GM18498 (cell line): Measurements from ENCODE around the gene SPON2.

Source experiments
- ATAC-seq: cut with Tn5 transposase; IDR thresholded peaks from one replicate; pipeline ENCODE4 v1.9.1; 2021; ENCODE audit warnings: mild to moderate bottlenecking, moderate library complexity; ENCODE audit not compliant: unreplicated experiment

The SPON2 gene

DNA sequence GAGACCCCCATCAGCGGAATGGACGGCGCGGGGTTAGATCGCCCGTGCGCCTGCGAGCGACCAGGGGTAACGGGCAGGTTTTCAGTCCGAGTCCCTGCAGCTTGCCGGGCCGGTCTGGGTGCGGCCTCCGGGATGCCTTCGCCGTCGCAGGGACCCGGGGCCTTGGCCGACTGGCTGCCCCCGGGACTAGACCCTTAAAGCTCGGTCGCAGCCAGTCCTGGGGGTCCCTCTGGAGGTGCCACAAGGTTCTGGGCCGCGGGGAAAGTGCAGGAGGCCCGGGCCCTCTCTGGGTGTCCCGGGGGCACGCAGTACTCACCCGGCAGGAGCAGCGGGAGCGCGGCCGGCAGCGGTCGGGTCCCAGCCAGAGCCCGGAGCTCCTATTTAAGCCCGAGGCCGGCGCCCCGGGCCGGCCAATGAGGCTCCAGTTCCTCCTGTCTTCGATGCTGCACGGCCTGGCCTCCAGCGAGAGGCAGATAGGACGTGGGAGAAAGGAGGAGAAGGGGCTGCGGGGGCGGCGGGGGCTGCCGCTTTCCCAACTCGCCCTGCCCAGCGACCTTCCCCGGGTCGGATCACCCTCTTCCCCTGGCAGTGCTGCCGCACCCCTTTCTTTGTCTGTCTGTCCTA, at the start of gene SPON2:
Gene SPON2, minus strand, starts transcription at position 356 of the 624 bp plus-strand sequence.
- no peak for ATAC-seq

DNA sequence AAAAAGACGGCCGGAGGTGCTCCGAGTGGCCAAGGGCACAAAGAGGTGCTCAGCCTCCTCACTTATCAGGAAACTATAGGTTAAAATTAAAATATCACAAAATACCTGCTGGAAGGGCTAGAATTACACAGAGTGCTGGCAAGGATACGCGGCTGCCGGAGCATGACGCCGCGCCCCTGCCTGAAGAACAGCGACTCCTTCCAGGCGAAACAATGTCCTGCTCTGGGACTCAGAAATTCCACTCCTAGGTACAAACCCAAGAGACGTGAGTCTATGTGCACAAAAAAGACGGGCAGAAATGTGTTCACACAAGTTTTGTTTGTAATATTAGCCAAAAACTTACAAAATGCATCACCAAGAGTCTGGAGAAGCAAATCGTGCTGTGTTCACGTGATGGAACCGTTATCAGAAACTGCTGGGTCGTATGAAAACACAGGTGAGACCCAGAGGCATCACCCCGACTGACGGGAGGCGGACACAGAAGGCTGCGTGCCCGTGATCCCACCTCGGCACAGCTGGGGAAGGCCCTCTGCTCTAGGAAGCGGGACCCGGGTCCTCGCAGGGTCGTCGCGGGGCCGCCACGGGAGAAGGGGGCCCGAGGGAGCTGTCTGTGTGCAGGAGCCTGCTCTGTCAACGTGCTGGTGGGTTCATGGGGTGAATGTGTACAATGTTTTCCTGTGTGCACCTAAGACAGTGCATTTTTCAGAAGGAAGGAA, 48.9 kb upstream of the SPON2 start:
- ATAC-seq = no peak

DNA sequence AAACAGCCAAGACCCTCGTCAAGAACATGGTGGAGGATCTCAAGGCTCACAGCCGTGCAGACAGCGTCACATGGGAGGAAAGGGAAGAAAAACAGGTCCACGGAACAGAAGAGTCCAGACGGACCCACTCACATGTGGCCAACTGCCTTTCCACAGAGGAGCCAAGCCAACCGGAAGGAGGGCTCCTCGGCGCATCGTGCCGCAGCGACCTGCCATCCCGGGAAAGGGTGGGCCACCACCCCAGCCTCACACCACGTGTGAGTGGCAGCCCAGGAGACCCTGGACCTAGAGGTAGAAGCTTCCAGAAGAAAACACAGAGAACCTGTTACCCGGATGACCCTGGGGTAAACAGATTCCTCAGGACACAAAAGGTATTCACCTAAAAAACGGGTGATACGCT, 48.2 kb upstream of the SPON2 start:
- ATAC-seq = no peak

DNA sequence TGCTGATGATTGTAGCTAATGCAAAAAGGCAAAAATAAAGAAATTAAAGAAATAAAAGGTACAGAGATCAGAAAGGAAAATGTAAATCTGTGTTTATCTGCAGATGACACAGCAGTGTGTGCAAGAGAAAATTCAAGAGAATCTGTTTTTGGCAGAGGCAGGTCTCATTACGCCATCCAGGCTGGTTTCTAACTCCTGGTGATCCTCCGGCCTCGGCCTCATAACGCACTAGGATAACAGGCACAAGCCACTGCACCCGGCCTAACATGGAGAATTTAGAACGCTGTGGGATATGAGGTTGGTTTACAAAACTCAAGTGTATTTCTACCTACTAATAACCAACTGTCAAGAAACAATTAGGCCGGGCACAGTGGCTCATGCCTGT, 47.2 kb upstream of the SPON2 start:
- no peak for ATAC-seq

GRCh38 chr4:1218634-1219565, 46.5 kb upstream of the SPON2 start:
- peak; percentile 76 for ATAC-seq

DNA sequence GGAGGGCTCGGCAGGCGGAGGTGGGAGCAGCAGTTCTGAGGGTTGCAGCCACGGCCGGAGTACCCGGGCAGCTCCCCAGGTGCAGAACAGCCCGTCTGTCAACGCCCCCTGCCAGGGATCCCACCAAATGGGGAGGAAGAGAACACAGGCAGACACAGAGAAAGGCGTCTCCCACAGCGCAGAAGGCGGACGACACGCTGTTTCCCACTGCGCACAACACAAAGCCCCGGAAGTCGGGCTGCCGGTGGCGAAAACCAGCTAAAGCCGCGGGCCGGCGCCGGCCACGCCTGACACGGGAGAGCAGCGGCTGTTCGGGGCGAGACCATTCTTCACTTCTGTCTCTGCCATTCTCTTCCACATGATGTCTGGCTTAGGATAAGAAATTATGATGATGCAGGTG, 45.0 kb upstream of the SPON2 start:
- ATAC-seq = no peak

DNA sequence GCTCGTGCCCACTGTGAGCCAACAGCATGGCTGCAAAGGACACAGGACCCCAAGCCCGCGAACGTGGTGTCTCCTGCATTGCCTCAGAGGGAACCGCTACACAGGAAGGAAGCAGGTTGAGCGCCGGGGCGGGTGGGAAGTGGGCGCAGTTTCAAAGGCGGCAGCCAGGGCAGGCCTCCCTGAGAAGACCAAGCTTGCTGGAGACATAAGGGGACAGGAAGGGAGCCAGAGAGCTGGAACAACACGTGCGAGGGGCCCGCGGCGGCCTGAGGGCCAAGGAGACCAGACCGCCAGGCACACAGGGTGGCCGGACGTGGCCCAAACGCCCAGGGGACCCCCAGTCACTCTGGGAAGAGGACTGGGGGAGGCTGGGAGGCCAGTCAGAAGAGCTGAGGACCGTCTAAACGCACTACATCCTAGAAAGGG, 44.5 kb upstream of the SPON2 start:
- peak; percentile 28 for ATAC-seq

DNA sequence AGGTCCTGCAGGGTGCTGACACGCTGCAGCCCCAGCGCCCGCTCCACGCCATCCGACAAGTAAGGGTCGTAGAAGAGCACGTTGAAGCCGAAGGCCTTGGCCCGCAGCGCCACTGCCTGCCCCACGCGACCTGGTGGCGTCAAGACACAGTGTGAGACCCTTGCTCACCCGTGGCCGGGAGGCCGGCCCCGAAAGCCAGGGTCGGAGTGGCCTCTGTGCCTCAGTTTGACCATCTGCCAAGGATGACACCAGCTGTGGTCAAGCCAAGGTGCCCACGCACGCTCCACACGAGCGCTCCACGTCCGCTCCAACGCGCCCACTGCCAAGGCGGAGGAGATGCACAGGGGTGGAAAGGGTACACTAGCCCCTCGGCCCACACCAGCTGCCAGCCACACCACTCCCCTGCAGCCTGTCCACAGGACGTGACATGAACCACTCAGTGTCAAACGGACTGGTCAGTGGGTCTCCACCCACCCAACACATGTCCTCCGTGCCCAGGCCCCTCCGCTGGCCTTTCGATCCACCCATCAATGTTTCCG, 43.8 kb upstream of the SPON2 start:
- no peak for ATAC-seq

- no peak for ATAC-seq
Measured at GRCh38 chr4:1215141-1216075, 43.0 kb upstream of the SPON2 start.

DNA sequence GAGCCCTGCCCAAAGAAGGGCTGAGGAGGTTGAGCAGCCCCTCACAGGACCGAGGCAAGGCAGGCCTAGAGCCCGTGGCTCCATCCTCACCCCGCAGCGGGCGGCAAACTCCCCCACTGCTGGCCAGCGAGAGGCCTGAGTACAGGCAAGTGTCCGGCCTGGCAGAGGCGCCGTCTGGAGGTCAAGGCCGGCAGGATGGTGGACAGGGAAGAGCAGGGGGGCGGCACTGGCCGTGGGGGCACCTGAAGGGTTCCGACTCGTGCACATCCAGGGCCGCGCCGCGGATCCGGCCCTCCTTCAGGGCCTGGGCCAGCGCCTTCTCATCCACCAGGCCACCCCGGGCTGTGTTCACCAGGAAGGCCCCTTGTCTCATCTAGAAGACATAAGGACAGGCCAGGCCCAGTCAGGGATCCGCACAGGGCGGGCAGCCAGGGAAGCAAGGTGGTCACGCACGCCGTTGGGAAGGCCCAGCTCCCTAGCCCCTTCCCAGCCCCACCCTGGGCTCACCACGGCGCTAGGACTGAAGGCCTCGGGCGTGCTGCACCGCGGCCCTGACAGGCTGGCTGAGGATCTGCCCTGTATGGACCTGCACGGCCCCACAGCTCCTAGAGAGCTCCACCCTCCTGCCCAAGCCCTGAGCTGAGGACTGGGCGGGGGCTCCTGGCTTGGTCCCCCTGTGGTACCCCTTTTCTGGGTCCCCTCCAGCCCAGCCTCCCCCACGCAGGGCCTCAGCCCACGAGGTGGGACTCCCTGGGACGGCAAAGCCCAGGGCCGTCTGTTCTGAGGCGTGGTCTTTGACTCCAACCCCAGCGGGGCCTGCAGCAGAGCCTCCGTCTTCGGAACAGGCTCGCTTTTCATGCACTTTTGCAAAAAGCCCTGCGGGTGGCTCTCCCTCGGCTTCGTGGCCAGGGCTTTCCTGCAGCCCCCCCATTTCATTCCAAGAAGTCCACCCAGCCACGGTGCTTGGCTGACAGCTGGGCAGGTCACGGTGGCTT, 42.0 kb upstream of the SPON2 start:
- no peak for ATAC-seq

GRCh38 chr4:1213336-1213995, 41.1 kb upstream of the SPON2 start:
- no peak for ATAC-seq

GRCh38 chr4:1212546-1213335, 40.4 kb upstream of the SPON2 start:
- ATAC-seq = no peak

DNA sequence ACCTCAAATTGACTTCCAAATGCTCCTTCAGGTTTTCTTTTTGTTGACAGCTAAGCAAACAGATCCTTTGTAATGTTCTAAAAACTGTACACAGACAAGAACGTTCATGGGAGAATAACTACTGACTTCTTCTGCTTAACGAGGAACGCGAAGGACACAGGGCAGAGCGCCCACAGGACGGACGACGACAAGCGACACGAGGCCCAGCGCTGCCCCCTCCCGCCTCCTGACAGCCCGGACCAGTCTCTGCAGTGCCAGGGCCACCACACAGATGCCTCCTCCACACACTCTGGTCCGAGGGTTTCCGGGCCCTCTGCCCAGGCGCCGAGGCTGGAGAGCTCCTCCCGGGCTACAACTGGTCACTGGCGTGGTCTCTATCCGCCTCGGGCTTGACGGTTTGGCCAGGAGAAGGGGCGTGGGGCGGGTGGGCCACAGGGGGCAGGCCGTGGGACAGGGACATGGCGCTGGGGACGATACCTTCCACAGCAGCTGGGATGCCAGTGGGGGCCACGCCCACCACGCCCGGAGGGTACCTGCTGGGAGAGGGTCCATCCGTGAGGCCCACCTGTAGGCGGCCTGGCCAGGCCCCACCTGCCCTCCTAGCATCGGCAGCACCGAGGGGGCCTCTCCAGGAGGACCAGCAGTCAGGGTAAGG, 39.6 kb upstream of the SPON2 start:
- ATAC-seq = no peak

- no peak for ATAC-seq
Measured at GRCh38 chr4:1211371-1211770, 39.0 kb upstream of the SPON2 start.

DNA sequence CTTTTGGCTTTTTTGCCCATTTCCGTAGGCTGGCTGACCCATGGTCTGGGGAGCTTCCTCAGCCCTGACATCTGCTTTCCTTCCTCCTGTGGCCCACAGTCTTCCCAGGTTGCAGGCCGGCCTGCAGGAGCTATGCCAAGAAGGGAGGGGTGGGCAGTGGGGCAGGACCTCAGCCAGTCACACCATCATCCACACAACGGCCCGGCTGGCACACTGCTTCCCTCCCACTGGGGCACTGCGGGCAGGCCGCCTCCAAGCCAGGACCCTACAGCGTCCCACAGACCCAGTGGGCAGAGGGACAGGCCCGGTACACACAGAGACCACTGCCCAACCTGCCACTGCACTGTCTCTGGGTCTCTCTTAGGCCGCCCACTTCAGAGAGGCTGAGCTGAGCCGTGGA, 38.6 kb upstream of the SPON2 start:
- no peak for ATAC-seq

DNA sequence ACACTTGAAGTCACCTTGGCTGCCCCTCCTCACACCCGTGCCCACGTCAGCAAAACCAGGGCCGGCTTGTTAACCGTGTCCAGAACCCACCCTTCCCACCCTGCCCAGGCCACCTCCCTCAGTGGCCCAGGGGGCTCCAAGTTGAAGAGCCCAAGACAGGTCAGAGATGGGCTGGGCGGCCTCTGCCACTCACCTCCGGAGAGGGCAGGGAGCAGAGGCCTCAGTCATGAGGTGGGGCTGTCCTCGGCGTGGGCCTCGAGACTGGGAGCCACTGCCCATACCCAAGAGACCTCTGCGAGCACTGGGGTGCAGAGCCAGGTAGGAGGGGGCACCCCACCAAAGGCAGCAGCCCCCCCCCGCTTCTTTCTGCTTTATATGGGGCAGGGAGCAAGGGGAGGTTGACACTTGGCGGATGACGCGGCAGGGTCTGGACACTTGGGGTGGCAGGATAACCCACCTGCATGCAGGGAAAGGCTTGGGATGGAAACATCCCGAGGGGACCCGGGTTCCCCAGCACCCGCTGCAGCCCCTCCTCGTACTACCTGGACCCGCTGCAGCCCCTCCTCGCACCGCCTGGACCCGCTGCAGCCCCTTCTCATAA, 38.0 kb upstream of the SPON2 start:
- no peak for ATAC-seq

DNA sequence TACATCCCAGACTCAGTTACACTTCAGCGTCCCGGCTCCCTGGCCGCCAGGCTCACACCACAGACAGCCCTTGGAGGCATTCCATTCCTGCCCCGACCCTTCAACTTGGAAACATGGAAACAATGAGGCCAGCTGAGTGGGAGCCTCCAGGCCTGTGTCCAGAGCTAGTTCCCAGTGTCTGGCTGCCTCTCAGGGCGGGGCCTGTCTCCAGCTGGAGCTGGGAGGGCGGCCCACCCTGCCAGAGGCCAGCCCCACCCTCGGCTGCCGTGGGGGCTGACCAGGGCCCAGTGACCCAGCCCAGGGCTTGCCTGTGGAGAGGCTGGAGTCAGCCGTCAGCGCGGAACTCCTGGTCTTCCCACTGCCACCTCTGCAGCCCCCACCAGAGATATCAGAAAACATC, 37.4 kb upstream of the SPON2 start:
- no peak for ATAC-seq
